Measurements from ENCODE around the gene KIF19. TPM values are rescaled to one million over a fixed set of nuclear protein-coding genes. Genes with fewer than 3 reads are reported as not detected.

KIF19 gene
- total RNA-seq, 1 donor = not detected

DNA sequence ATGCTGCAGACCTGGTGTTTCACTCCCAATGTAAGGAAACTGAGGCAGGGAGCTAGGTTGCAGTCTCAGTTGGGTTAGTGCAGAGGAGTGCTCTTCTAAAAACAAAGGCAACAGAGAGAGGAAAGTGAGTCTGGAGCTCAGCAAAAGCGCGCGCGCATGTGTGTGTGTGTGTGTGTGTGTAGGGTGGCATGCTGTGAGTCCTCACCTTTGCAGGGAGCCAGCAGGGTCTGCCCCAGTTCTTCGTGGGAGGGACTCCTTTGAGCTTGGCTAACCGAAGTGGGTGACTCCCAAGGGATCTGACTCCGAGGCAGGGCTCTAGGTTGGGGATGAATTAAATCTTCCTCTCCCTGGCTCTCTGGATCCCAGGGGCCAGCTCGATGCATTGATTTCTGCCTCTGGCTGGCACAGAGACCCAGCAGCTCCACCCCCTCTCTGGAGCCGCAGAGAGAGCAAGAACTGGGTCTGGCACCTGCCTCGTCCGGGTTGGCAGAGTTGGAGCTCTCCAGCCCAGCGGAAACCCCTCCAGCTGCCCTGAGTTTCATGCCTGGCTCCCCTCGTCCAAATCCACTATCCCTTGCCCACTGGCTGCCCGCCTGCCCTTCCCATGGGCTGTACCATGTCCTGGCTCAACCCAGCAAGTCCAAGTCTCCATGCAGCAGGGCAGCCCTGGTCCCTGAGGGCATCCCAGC is 36.9 kb downstream of the KIF19 start:
- DNase-seq (ENCODE audit: low read depth) = no peak
- TF ChIP-seq, protein P1, sequence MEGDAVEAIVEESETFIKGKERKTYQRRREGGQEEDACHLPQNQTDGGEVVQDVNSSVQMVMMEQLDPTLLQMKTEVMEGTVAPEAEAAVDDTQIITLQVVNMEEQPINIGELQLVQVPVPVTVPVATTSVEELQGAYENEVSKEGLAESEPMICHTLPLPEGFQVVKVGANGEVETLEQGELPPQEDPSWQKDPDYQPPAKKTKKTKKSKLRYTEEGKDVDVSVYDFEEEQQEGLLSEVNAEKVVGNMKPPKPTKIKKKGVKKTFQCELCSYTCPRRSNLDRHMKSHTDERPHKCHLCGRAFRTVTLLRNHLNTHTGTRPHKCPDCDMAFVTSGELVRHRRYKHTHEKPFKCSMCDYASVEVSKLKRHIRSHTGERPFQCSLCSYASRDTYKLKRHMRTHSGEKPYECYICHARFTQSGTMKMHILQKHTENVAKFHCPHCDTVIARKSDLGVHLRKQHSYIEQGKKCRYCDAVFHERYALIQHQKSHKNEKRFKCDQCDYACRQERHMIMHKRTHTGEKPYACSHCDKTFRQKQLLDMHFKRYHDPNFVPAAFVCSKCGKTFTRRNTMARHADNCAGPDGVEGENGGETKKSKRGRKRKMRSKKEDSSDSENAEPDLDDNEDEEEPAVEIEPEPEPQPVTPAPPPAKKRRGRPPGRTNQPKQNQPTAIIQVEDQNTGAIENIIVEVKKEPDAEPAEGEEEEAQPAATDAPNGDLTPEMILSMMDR (IDR thresholded peaks at IDR 0.05; ENCODE audit: insufficient read depth, low read depth, low read length) = no peak
- no peak overlapping the region for H3K4me3 ChIP-seq (ENCODE audit: low read depth, low read length)

GRCh38 chr17:74367206-74367605 is 41.2 kb downstream of the KIF19 start, which contains the start of gene GPR142:
Gene GPR142, plus strand, starts transcription at chr17:74367506. Its CDS starts 2,035 bp downstream, at chr17:74369541.
- no peak for DNase-seq (ENCODE audit: low read depth)
- TF ChIP-seq, protein P1 (IDR thresholded peaks at IDR 0.05; ENCODE audit: insufficient read depth, low read depth, low read length) = no peak
- no peak within 1 kb of the TSS for H3K4me3 ChIP-seq (ENCODE audit: low read depth, low read length)

GRCh38 chr17:74368341-74369081 is 42.5 kb downstream of the KIF19 start:
- DNase-seq (ENCODE audit: low read depth) = peak; percentile 52
- TF ChIP-seq, protein P1 (IDR thresholded peaks at IDR 0.05; ENCODE audit: insufficient read depth, low read depth, low read length) = peak; percentile 90
- no peak overlapping the region for H3K4me3 ChIP-seq (ENCODE audit: low read depth, low read length)

DNA sequence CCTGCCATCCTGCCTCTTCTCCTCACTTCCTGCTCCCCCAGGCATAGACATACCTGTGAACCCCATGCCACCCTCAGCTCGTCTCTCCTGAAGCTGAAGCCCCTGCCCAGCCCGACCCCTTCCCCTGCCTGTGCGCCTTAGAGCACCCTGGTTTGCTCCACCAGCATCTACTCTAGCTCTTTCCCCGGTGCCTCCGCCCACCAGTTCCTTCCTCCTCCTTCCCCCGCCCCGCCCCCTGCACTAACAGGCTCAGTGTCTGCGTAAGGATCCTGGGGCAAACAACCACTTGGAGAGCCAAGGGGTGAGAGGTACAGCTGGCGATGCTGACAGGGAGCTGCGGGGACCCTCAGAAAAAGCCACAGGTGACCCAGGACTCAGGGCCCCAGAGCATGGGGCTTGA is 43.2 kb downstream of the KIF19 start:
- DNase-seq (ENCODE audit: low read depth) = no peak
- no peak overlapping the region for H3K4me3 ChIP-seq (ENCODE audit: low read depth, low read length)
- TF ChIP-seq, protein P1 (IDR thresholded peaks at IDR 0.05; ENCODE audit: insufficient read depth, low read depth, low read length) = no peak

DNA sequence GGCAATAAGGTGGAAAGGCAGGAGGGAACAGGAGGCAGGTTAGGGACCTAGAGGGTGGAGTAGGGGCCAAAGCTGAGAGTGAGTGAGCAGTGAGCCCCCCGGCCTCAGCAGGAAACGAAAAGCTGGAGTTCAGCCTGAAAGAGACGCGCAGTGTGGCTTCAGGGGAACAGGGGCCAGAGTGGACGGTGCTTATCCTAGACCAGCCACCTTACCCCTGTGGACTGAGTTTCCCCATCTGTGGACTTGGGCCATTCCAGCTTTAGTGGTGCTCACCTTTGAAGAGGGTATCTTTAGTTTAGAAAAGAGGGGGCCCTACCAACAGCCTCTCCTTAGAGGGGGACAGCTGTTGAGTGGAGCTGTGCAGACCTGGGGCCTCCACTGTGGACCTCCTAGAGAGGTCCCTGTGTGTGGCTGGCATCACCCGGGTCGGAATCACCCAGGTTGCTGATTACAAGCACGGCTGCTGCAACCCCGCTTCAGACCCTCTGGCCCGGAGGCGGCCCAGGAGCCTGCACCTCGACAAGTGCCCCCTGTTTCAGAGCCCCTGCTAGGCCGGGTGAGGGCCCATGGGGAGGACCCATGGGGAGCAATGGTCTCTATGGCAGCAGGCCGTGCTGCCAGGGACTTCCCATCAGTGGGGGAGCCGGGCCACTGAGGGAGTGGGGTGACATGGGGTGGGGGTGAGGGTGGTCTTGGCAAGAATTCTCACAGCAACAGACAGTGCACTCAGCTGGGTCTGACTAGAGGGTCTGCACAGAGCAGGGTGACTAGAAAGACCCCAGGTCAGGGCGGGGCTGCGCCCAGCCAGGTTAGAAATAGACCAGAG is 43.9 kb downstream of the KIF19 start:
- DNase-seq (ENCODE audit: low read depth) = no peak
- no peak overlapping the region for H3K4me3 ChIP-seq (ENCODE audit: low read depth, low read length)
- TF ChIP-seq, protein P1 (IDR thresholded peaks at IDR 0.05; ENCODE audit: insufficient read depth, low read depth, low read length) = no peak

GRCh38 chr17:74371653-74372147 is 45.7 kb downstream of the KIF19 start:
- H3K4me3 ChIP-seq (ENCODE audit: low read depth, low read length) = no peak overlapping the region
- DNase-seq (ENCODE audit: low read depth) = no peak
- TF ChIP-seq, protein P1 (IDR thresholded peaks at IDR 0.05; ENCODE audit: insufficient read depth, low read depth, low read length) = no peak

Measured in fibroblast of villous mesenchyme (primary cell).